Peyer's patch (tissue), 4 donors: ENCODE measurements around the gene PGM2.

Experiments used
- POLR2A ChIP-seq, 2 donors: fragments of 450-650 bp; IDR thresholded peaks; one replicate each; pipeline ENCODE4 v1.5.1; 2017; ENCODE audit warnings: antibody characterized with exemption in 2 of 2, mild to moderate bottlenecking in 2 of 2, moderate library complexity in 2 of 2
- TF ChIP-seq, protein P1 (sequence below), 6 experiments: fragments of 450-650 bp in 4 of 6; fragments of 200-600 bp in 2 of 6; sonication (generic) in 1 of 6; IDR thresholded peaks; one replicate each; pipeline ENCODE4 v1.5.1; 2017 to 2019; ENCODE audit warnings: antibody characterized with exemption in 6 of 6, mild to moderate bottlenecking in 3 of 6, moderate library complexity in 1 of 6

DNA sequence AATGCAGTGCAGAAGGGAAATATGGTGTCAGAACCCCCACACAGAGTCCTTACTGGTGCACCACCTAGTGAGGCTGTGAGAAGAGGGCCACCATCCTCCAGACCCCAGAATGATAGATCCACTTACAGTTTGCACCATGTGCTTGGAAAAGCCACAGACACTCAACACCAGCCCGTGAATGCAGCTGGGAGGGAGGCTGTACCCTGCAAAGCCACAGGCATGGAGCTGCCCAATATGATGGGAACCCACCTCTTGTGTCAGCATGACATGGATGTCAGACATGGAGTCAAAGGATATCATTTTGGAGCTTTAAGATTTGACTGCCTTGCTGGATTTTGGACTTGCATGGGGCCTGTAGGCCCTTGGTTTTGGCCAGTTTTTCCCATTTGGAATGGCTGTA is 34.2 kb upstream of the PGM2 start:
- TF ChIP-seq, protein P1, sequence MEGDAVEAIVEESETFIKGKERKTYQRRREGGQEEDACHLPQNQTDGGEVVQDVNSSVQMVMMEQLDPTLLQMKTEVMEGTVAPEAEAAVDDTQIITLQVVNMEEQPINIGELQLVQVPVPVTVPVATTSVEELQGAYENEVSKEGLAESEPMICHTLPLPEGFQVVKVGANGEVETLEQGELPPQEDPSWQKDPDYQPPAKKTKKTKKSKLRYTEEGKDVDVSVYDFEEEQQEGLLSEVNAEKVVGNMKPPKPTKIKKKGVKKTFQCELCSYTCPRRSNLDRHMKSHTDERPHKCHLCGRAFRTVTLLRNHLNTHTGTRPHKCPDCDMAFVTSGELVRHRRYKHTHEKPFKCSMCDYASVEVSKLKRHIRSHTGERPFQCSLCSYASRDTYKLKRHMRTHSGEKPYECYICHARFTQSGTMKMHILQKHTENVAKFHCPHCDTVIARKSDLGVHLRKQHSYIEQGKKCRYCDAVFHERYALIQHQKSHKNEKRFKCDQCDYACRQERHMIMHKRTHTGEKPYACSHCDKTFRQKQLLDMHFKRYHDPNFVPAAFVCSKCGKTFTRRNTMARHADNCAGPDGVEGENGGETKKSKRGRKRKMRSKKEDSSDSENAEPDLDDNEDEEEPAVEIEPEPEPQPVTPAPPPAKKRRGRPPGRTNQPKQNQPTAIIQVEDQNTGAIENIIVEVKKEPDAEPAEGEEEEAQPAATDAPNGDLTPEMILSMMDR (IDR thresholded peaks at IDR 0.05): no peak
- TF ChIP-seq POLR2A (IDR thresholded peaks at IDR 0.05): no peak
